Caco-2 (cell line): ENCODE data around the gene KIFC3. TPM values are rescaled to one million over a fixed set of nuclear protein-coding genes. Genes with fewer than 3 reads are reported as not detected.

ENCODE experiments used
- BruUV-seq: library from RNA; stranded (reverse); fragments of 400-500 nt; replicated peaks from 2 replicates; lab custom pipeline; 2021; lab: Mats Ljungman, UMichigan
- CTCF ChIA-PET: fragments of 300-600 bp; sonication (Branson Sonifier 250); formaldehyde crosslinking; loops from one replicate; lab custom pipeline; 2022; ENCODE audit warnings: antibody characterized with exemption; lab: Charles Lee
- POLR2A ChIA-PET: fragments of 300-600 bp; sonication (Branson Sonifier 250); formaldehyde crosslinking; loops from one replicate; lab custom pipeline; 2022; ENCODE audit warnings: antibody characterized with exemption; lab: Charles Lee
- DNase-seq, 2 experiments: peaks; one replicate each; pipeline versions ENCODE4 v3.0.0 to v3.0.0-alpha.2; 2020 to 2022
- H3K27me3 ChIP-seq: replicated peaks from 2 replicates; pipeline ENCODE4 v1.6.0; 2011; ENCODE audit warnings: low read length; ENCODE audit not compliant: control insufficient read depth, insufficient read depth
- H3K36me3 ChIP-seq: 2 replicates; pipeline ENCODE4 v1.5.1; 2011; ENCODE audit warnings: low read length; ENCODE audit not compliant: control insufficient read depth, insufficient read depth
- H3K4me1 ChIP-seq: fragments of 250-450 bp; sonication (Bioruptor Pico); 2 replicates; pipeline ENCODE4 v1.5.1; 2020; ENCODE audit warnings: mild to moderate bottlenecking
- H3K4me3 ChIP-seq: 2 replicates; pipeline ENCODE4 v1.5.1; 2011; ENCODE audit warnings: low read depth, mild to moderate bottlenecking, control low read depth, low read length
- H3K9me3 ChIP-seq: fragments of 250-450 bp; sonication (Bioruptor Pico); 2 replicates; pipeline ENCODE4 v1.5.1; 2020; ENCODE audit warnings: mild to moderate bottlenecking, moderate library complexity
- H3K27ac Mint-ChIP-seq: one replicate; pipeline ENCODE4 v1.8.0; 2022; ENCODE audit warnings: mixed read lengths; ENCODE audit not compliant: unreplicated experiment
- H3K27me3 Mint-ChIP-seq: one replicate; pipeline ENCODE4 v1.8.0; 2022; ENCODE audit warnings: mixed read lengths; ENCODE audit not compliant: insufficient read depth, unreplicated experiment
- H3K36me3 Mint-ChIP-seq: one replicate; pipeline ENCODE4 v1.8.0; 2022; ENCODE audit warnings: mild to moderate bottlenecking, mixed read lengths; ENCODE audit not compliant: insufficient read depth, unreplicated experiment
- H3K4me1 Mint-ChIP-seq: one replicate; pipeline ENCODE4 v1.8.0; 2022; ENCODE audit warnings: low read depth, mixed read lengths; ENCODE audit not compliant: unreplicated experiment
- H3K4me3 Mint-ChIP-seq: one replicate; pipeline ENCODE4 v1.8.0; 2022; ENCODE audit warnings: mild to moderate bottlenecking, moderate library complexity, mixed read lengths; ENCODE audit not compliant: unreplicated experiment
- H3K9me3 Mint-ChIP-seq: one replicate; pipeline ENCODE4 v1.8.0; 2022; ENCODE audit warnings: mixed read lengths; ENCODE audit not compliant: unreplicated experiment
- intact Hi-C: fragments of 100-400 bp; cut with micrococcal nuclease; formaldehyde crosslinking; loops from one replicate; pipeline ENCODE4 v1.10.0; 2022; ENCODE audit not compliant: unreplicated experiment
- total RNA-seq: library from RNA; stranded (reverse); gene quantifications from 2 replicates; pipeline ENCODE4 v1.2.3, GENCODE V29; 2022
- TF ChIP-seq, protein P1 (sequence below), 2 experiments: fragments of 200-600 bp in 1 of 2; IDR thresholded peaks; 1 replicate in 1 of 2; 2 replicates in 1 of 2; pipeline versions ENCODE4 v1.5.1 to v1.8.0; 2011 to 2022; ENCODE audit warnings: antibody characterized with exemption in 1 of 2, control low read depth in 1 of 2, inconsistent platforms in 1 of 2, low read depth in 1 of 2, low read length in 1 of 2, mild to moderate bottlenecking in 1 of 2, moderate library complexity in 1 of 2; ENCODE audit not compliant: insufficient read depth in 1 of 2, severe bottlenecking in 1 of 2, unreplicated experiment in 1 of 2

KIFC3 gene
- total RNA-seq, 1 experiment from 2014 or later: 103 TPM

DNA sequence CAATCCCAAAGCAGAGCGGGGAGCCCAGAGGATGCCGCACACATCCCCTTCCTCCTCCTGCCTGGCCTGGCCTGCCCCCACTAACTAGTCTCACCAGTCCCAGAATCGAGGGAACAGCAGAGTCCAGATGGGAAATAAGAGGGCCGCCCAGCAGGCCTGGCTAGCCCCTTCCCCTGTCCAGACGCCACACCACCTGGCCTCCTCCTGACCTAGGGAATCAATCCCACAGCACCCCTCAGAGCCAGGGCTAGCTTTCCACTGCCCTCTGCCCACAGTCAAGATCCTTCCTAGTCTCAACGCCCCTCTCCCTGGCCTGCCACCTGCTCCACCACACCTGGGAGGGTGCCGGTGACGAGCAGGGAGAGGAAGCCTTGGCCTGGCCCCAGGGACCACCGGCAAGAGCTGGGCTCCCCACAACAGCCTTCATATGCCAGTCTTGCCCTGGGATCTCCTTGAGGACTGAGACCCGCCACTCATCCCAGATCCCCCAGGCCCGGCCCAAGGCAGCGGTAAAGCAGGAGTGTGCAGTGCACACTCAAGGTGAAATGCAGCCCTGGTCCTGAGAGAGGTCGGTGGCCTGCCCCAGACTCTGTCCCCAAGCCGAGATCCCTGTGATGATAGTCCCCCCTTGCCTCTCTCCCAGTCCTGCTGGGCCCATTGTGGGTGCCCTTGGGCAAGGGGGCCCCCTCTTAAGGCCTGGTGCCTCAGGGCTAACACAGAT is 38.8 kb downstream of the KIFC3 start:
- H3K36me3 ChIP-seq: peaks cover 1% of the 10 kb centered on the region
- no TSS peak for BruUV-seq
- no peak overlapping the region for H3K4me3 Mint-ChIP-seq
- peaks cover 82% of the 10 kb centered on the region for H3K36me3 Mint-ChIP-seq
- no peaks in the 10 kb centered on the region for H3K27me3 ChIP-seq
- intact Hi-C loops: no loop called here
- no peaks in the 10 kb centered on the region for H3K9me3 ChIP-seq
- H3K27ac Mint-ChIP-seq: peak overlapping the region; percentile 56
- H3K27me3 Mint-ChIP-seq: no peaks in the 10 kb centered on the region
- DNase-seq: no peak
- POLR2A ChIA-PET: no interaction called here
- peaks cover 14% of the 10 kb centered on the region for H3K4me1 Mint-ChIP-seq
- no peaks in the 10 kb centered on the region for H3K9me3 Mint-ChIP-seq
- CTCF ChIA-PET: no interaction called here
- TF ChIP-seq, protein P1, sequence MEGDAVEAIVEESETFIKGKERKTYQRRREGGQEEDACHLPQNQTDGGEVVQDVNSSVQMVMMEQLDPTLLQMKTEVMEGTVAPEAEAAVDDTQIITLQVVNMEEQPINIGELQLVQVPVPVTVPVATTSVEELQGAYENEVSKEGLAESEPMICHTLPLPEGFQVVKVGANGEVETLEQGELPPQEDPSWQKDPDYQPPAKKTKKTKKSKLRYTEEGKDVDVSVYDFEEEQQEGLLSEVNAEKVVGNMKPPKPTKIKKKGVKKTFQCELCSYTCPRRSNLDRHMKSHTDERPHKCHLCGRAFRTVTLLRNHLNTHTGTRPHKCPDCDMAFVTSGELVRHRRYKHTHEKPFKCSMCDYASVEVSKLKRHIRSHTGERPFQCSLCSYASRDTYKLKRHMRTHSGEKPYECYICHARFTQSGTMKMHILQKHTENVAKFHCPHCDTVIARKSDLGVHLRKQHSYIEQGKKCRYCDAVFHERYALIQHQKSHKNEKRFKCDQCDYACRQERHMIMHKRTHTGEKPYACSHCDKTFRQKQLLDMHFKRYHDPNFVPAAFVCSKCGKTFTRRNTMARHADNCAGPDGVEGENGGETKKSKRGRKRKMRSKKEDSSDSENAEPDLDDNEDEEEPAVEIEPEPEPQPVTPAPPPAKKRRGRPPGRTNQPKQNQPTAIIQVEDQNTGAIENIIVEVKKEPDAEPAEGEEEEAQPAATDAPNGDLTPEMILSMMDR (IDR thresholded peaks at IDR 0.05; ENCODE audit: insufficient read depth in 1 of 2, low read depth in 1 of 2, low read length in 1 of 2, severe bottlenecking in 1 of 2, unreplicated experiment in 1 of 2): no peak
- H3K4me1 ChIP-seq: peaks cover 17% of the 10 kb centered on the region
- H3K4me3 ChIP-seq: no peak overlapping the region

DNA sequence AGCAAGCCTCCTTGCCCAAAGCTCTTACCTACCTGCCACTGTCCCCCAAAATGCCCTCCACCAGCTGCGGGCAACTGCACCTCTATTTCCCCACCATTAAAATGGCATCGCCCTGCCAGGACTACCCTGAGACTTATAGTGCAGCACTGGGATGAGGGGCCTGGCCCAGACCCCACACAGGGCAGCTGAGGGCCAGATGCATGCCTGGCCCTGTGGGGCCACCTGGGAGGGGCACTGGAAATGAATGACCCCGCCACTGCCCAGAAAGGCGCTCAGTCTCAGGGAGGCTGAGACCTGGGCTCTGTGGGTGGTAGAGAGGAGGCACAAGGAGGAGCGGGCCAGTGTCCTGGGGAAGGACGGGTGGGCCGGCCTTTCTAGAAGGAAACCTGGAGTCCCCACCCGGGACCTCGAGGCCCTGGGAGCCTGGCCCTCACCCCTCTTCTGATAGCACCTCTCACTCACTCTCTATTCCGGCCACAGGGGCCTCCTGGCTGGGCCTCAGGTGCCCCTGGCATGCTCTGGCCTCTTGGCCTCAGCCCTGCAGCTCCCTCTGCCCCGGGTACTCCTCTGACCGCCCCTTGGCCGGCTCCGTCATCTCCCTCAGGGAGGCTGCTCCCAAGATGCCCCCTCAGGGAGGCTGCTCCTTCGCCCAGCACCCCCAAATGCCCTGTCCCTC is 39.8 kb downstream of the KIFC3 start:
- H3K4me1 ChIP-seq: peaks cover 17% of the 10 kb centered on the region
- peaks cover 14% of the 10 kb centered on the region for H3K4me1 Mint-ChIP-seq
- no peaks in the 10 kb centered on the region for H3K9me3 ChIP-seq
- no peak overlapping the region for H3K4me3 ChIP-seq
- CTCF ChIA-PET: interaction anchor here (1.7 kb wide), 1 partner anchor 32 kb away, joined by 4 read pairs; no protein-coding TSS in a partner anchor
- no peak overlapping the region for H3K27ac Mint-ChIP-seq
- TF ChIP-seq, protein P1 (IDR thresholded peaks at IDR 0.05; ENCODE audit: insufficient read depth in 1 of 2, low read depth in 1 of 2, low read length in 1 of 2, severe bottlenecking in 1 of 2, unreplicated experiment in 1 of 2): no peak
- no peaks in the 10 kb centered on the region for H3K9me3 Mint-ChIP-seq
- peaks cover 75% of the 10 kb centered on the region for H3K36me3 Mint-ChIP-seq
- no peaks in the 10 kb centered on the region for H3K27me3 Mint-ChIP-seq
- no peak for DNase-seq
- BruUV-seq: no TSS peak
- H3K27me3 ChIP-seq: no peaks in the 10 kb centered on the region
- POLR2A ChIA-PET: no interaction called here
- no peak overlapping the region for H3K4me3 Mint-ChIP-seq
- intact Hi-C loops: no loop called here
- H3K36me3 ChIP-seq: peaks cover 3% of the 10 kb centered on the region

- Mint-ChIP-seq H3K4me3 (no peak overlapping the region), H3K4me1 (peaks cover 14% of the 10 kb centered on the region), H3K27me3 (no peaks in the 10 kb centered on the region), H3K27ac (peak overlapping the region; percentile 39), H3K36me3 (peaks cover 75% of the 10 kb centered on the region), H3K9me3 (no peaks in the 10 kb centered on the region)
- TF ChIP-seq, protein P1 (IDR thresholded peaks at IDR 0.05; ENCODE audit: insufficient read depth in 1 of 2, low read depth in 1 of 2, low read length in 1 of 2, severe bottlenecking in 1 of 2, unreplicated experiment in 1 of 2): no peak
- DNase-seq: no peak
- Histone ChIP-seq H3K27me3 (no peaks in the 10 kb centered on the region), H3K4me1 (peaks cover 17% of the 10 kb centered on the region), H3K4me3 (no peak overlapping the region), H3K36me3 (peaks cover 3% of the 10 kb centered on the region), H3K9me3 (no peaks in the 10 kb centered on the region)
- intact Hi-C loops: no loop called here
- no TSS peak for BruUV-seq
- CTCF ChIA-PET: interaction anchor here (0.5 to 1.7 kb wide), 2 partner anchors 33 to 100 kb away, joined by 4 to 7 read pairs; no protein-coding TSS in a partner anchor
- POLR2A ChIA-PET: no interaction called here
Measured at GRCh38 chr16:57761957-57762356, 40.3 kb downstream of the KIFC3 start.
